Stimulated activated CD8-positive, alpha-beta memory T cell treated with anti-CD3 and anti-CD28 coated beads, Interleukin-12 subunit alpha, Interleukin-12 subunit beta, amount 100 ng/mL, for 24 hours (primary cell): ENCODE data around the gene MYCBP.
A peak's percentile ranks its signal among the peaks of the same experiment; 100 is the strongest.
"Not testable (repeated sequence)": the region's sequence is repeated elsewhere in the genome, so short reads cannot be mapped to it uniquely, and the experiment has no call there.

Source experiments
- DNase-seq: peaks from one replicate; pipeline ENCODE4 v3.0.0-alpha.2; 2020; ENCODE audit errors: extremely low read depth

MYCBP gene

DNA sequence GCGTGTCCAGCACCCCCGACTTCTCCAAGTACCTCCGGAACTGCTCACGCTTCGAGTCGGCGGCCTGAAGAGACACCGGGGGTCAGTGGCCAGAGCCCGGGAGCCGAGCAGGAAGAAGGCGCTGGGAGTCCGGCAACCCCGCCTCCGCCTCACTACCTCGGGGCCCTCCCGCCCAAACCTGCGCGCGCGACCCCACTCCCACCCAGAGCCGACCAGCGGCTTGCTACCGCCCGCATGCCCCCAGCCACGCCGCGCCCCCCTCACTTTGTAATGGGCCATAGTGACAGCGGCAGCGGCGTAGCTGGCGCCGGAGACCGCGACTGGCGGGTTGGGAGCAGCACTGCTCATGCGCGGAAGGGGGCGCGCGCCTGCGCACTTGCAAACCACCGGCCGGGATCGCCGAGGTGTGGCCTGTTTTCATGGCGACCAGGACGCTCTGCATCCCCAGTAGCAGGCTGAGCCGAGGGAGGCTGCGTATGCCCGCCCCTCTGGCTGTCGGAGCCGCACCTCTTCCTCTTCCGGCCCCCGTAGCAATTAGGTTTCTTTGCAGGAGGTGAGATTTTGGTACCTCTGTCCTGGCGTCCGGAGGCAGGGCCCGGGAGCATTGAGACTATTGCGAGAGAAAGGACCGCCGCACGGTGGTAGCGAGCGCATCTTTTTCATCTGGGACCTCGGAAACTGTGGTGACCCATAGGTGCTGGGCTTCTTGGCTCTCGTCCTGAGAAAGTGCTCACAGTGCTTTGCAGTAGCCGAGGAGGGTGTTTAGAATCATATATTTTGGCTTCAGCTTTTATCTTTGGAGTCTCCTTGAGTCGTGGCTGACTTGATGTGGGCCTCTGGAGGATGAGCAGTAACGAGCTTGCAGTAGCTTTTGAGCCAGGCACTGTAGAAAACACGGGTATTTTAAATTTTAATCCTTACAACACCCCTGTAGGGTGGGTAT, at the start of gene MYCBP:
Gene MYCBP, minus strand, starts transcription at position 322 of the 943 bp plus-strand sequence. Its CDS starts 43 bp downstream, at position 279.
- peak; percentile 93 for DNase-seq

- DNase-seq, result no peak
These were observed 46.0 kb upstream of the MYCBP start for GRCh38 chr1:38919130-38919529.

DNA sequence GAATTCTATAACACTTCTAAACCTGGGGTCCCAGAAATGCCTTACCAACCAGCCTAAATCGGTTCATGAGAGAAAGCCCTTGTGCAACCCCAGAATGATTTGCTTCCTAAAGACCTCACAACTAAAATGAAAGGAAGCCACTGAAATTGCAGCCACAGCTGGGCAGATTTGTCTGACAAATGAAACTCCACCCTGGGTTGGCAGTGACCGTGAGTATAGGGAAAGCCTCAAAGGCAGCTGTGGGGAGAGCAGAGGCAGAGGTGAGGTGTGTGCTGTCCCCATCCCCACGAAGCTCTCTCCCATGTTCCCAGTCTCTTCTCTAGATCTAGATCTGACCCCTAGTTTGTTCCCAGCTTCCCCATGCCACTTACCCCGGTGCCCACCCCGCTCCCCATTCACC, 45.4 kb upstream of the MYCBP start:
- no peak for DNase-seq

DNA sequence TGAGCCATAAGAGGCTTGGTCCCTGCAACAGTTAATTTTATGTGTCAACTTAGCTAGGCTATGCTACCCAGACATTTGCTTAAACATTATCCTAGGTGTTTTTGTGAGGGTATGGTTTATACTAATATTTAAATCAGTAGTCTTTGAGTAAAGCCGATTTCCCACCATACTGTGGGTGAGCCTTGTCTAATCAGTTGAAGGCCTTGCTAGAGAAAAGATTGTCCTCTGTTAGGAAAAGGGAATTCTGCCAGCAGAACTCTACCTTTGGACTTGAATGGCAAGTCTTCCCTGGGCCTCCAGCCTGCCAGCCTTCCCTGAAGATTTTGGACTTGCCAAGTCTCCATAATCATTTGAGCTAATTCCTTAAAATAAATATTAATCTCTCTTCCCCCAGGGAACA, 44.6 kb upstream of the MYCBP start:
- DNase-seq, result no peak

- DNase-seq, result no peak
These were observed 44.2 kb upstream of the MYCBP start for GRCh38 chr1:38917337-38917736.

- DNase-seq, result no peak
These were observed 42.3 kb upstream of the MYCBP start for GRCh38 chr1:38915352-38915948.

- not testable (repeated sequence) for DNase-seq
These were observed 41.8 kb upstream of the MYCBP start for GRCh38 chr1:38914908-38915307.

DNA sequence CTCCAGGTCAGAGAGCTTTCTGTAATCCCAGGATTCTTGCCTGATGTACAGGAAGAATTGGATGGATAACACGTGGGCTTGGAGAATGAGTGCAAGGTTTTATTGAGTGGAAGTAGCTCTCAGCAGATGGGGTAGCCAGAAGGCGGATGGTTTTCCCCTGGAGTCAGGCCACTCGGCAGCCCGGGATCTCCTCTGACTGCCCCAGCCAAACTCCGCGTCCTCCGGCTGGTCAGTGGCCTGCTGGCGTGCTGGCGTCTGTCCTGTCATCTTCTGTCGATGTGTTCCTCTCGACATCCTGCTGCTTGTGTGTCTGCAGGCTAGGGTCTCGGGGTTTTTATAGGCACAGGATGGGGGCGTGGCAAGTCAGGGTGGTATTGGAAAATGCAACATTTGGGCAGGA, 35.7 kb upstream of the MYCBP start:
- DNase-seq, result no peak

- DNase-seq, result no peak
These were observed 32.8 kb upstream of the MYCBP start for GRCh38 chr1:38905985-38906384.

- DNase-seq, result no peak
These were observed 26.4 kb upstream of the MYCBP start for GRCh38 chr1:38899560-38899959.

DNA sequence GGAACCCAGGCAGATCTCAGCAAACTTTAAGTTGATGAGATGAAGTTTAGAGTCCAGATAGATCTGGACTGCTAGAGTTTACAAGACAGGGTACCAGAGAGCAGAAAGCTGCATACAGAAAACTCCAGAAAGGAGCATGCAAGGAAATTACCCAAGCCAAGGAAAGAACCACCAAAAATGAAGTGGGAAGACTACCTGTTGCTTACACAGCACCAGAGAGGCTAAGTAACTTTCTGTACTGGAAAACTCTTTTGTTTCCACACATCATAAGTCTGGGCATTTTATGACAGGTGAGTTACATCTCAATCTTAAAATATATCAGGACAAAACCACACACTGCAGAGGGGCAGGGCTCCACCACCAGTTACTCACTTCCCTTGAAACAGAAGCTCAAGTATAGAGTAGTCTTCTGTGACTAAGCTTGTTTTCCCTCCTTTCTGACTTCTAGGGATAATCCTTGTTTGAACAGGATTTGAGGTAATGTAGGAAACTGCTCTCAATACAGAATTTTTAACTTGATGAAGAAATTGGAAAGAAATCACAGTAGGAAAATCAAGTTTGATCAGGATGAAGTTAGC, 25.6 kb upstream of the MYCBP start:
- no peak for DNase-seq

- no peak for DNase-seq
These were observed 23.0 kb upstream of the MYCBP start for GRCh38 chr1:38896169-38896568.

DNA sequence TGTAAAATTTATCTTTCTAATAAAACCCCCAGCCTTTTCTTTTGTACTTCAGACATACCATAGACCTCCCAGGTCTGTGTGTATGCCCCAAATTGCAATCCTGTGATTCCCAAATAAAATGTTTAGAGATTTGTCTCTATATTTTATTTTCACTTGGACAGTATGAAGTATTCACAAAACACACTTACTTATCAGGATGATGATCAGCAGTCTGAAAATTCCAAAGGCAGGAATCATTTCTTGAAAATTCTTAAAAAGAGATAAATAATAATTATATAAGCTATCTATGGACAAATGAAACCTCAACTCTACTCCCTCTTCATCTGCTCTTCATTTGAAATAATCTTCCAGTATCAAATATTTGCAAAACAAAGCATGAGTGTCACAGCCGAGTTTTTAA, 19.8 kb upstream of the MYCBP start:
- DNase-seq, result no peak

DNA sequence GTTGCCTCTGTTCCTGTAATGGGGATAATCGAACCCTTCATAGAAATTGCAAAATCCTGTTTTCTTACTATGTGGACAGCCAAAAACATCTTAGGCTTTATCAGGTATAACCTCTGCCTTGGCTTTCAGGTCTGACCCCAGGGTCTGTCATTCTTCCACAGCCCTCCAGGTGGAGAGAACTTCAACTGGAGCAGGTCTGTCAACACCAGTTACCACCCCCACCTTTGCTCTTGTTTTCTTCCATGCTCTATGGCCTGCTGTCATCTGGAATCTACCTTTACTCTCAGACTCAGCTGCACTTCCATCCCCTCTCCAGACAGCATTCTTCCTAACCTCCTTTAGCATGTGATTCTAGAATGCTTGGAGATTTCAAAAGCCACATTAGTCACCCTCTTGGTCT, 18.6 kb upstream of the MYCBP start:
- DNase-seq, result no peak

GRCh38 chr1:38889589-38889988, 16.4 kb upstream of the MYCBP start:
- no peak for DNase-seq

DNA sequence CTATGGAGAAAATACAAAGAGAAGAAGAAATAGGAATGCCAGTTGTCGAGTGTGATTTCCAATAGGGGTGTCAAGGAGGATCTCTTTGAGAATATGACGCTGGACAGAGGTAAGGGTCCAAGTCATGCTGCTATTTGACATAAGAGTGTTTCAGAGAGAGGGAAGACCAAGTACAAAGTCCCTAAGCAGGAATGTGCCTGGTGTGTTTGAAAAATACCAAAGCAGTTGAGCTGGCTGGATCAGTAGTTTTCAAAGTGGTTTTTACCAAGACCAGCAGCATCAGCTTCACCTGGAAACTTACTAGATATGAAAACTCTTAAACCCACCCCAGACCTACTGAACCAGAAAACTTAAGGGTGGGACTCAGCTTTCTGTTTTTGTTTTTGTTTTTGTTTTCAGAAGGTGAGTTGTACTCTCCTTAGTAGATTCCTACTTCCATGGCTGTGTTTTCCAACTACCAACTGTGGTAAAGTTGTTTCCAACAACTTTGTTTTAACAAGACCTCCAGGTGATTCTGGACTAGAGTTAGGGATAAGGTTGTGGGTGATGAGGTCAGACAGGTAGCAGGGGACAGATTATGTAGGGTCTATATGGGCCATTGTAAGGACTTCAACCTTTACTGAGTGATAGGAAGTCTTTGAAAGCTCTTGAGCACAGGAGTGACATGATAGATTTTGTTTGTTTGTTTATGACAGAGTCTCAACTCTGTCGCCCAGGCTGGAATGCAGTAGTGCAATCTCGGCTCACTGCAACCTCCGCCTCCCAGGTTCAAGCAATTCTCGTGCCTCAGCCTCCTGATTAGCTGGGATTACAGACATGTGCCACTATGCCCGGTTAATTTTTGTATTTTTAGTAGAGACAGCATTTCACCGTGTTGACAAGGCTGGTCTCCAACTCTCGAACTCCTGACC, 15.5 kb upstream of the MYCBP start:
- DNase-seq, result no peak

DNA sequence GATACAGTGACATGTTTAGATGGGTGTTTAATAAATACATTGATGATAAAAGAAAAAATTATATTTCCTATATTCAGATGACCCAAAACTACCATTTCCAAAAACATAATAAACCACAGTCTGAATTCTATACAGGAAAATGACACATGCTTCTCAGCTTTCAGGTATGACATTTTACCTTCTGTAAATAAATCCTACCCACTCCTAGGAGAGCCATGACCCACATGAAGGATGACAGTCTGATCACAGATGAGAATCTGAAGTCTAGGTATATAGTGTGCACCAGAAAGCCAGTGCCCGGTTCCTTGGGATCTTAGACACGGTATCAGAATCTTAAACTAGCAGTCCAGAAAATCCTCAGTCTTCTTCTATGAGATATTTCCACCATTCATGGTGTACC, 11.9 kb upstream of the MYCBP start:
- DNase-seq, result no peak

GRCh38 chr1:38881487-38881886, 8.3 kb upstream of the MYCBP start, which contains the start of gene GJA9:
Gene GJA9 (minus strand): TSS chr1:38881587. CDS start chr1:38876098, 5,489 bp downstream.
- DNase-seq, result no peak

DNA sequence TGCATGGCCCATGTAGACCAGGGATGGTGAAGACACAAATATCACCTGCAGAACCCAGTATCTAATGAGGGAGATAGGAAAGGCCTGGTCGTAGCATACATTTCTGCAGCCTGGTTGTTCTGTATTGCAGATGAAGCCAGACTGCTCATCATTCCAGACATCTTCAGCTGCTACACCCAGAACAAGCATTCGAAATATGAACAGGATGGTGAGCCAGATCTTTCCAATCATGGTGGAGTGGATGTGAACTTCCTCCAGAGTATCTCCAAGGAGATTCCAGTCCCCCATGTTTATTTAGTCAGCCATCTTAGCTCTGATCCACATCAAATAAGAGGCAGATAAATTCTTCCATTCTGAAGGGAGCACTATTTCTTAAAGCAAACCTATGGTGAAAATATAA, 2.7 kb upstream of the MYCBP start:
- no peak for DNase-seq

DNA sequence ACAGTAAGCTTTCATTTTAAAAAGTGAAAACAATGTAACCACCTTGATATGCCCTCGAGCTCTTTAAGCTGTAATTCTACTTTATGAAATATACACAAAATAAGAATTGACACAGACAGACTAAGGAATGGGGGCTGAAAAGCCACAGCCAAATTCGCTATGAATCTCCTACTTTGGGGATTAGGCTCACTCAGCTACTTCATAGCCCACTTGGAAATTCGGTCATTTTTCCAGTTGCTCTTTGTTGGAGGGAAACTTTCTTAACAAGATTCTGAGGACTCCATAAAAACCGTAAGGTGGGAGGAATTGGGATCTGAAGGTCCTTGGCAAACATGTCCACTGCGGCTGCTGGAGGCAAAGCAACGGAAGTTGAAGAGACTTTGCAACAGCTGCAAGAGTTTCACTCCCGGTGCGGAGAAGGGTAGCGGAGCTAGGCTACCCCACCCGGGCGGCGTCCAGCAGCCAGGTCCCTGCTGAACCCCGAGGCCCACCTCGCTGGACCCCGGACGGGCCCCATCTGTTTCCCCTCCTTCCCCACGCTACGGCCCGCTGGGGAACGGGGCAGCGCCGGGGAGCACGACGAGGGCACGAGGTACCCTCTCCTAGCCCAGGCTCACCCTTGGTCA, 634 bp downstream of the MYCBP start:
- no peak for DNase-seq

DNA sequence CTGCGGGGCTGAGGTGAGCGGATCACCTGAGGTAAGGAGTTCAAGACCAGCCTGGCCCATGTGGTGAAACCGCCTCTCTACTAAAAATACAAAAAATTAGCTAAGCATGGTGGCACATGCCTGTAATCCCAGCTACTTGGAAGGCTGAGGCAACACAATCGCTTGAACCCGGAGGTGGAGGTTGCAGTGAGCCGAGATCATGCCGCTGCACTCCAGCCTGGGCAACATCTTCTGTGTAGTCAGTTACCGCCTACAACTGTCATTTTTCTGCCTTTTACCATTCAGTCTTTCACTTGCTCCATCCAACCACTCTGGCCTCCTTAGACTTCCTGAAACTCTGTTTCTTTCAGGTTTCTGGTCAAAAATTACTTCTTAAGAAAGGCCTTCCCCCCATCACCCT, 2.2 kb downstream of the MYCBP start:
- no peak for DNase-seq
